Psoas muscle (tissue), 8 donors: ENCODE data around the gene VWA8. TPM values are rescaled to one million over a fixed set of nuclear protein-coding genes. Genes with fewer than 3 reads are reported as not detected.

Experiments used
- ATAC-seq, 4 donors: fragments of 200-7000 bp; cut with Tn5 transposase; one replicate each; pipeline ENCODE4 v1.9.1; 2020; ENCODE audit warnings: moderate library complexity in 3 of 4, mild to moderate bottlenecking in 2 of 4
- DNase-seq, 2 donors: peaks; one replicate each; pipeline ENCODE4 v3.0.0-alpha.2; 2020
- H3K27ac ChIP-seq: fragments of 200-600 bp; one replicate; pipeline ENCODE4 v1.8.0; 2022
- H3K27me3 ChIP-seq, 3 donors: fragments of 200-600 bp in 1 of 3; one replicate each; pipeline versions ENCODE4 v1.6.1 to v1.8.0; 2013 to 2022; ENCODE audit warnings: low read length in 2 of 3, mild to moderate bottlenecking in 2 of 3, moderate library complexity in 1 of 3; ENCODE audit not compliant: insufficient read depth in 3 of 3
- H3K36me3 ChIP-seq, 2 donors: fragments of 200-600 bp in 1 of 2; one replicate each; pipeline versions ENCODE4 v1.6.1 to v1.8.0; 2013 to 2022; ENCODE audit warnings: low read depth in 1 of 2, mild to moderate bottlenecking in 1 of 2, moderate library complexity in 1 of 2; ENCODE audit not compliant: insufficient read depth in 1 of 2
- H3K4me1 ChIP-seq: fragments of 200-600 bp; one replicate; pipeline ENCODE4 v1.8.0; 2022
- H3K4me3 ChIP-seq: fragments of 200-600 bp; one replicate; pipeline ENCODE4 v1.8.0; 2022; ENCODE audit warnings: mild to moderate bottlenecking
- H3K9me3 ChIP-seq: fragments of 200-600 bp; one replicate; pipeline ENCODE4 v1.8.0; 2022
- whole genome bisulfite sequencing, 3 donors: extraction: QIAGEN DNeasy Blood & Tissue Kit; methylation state at CpG; one replicate each; pipeline versions ENCODE4 v1.1.6 to v1.1.7; 2013; 5-methylcytosine and 5-hydroxymethylcytosine counted together
- intact Hi-C, 2 donors: fragments of 100-400 bp; cut with DNase I; formaldehyde crosslinking; loops; one replicate each; pipeline versions ENCODE4 v1.11.0 to v1.14.2; 2022
- polyA plus RNA-seq, 3 donors: library from polyadenylated mRNA; stranded (reverse); fragments of 200-250 nt; gene quantifications; one replicate each; pipeline ENCODE4 v1.2.3, GENCODE V29; 2013
- total RNA-seq, 4 donors: library from RNA; stranded (reverse); fragmentation: NEBNext Ultra II Directional in 2 of 4; extraction: Animal tissue kit (Norgen Biotek cat#: 25700) in 2 of 4; gene quantifications; one replicate each; pipeline versions ENCODE4 v1.2.1 to v1.2.4, GENCODE V29; 2021 to 2023
- TF ChIP-seq, protein P1 (sequence below): fragments of 200-600 bp; IDR thresholded peaks from one replicate; pipeline ENCODE4 v1.8.0; 2022; ENCODE audit warnings: antibody characterized with exemption
- donor health status: healthy with polysubstance abuse.
- donor health status: DM: no; HTN: no; CAD: no; lungs with moderate emphysema.
- donor health status: Bipolar disorder and iron deficiency.
- donor health status: healthy.
- donor health status: DM: yes; HTN: yes; CAD: no.
- donor health status: DM: no; HTN: no; CAD: no.
- donor health status: DM: no; HTN: no; CAD: no.
- donor health status: DM: yes; HTN: yes; CAD: no.

VWA8 gene
- total and polyA plus RNA-seq, 7 donors = 8.6 to 50.5 (median 30.1) TPM

GRCh38 chr13:41854758-41855157 lies 106.2 kb downstream of the VWA8 start:
- TF ChIP-seq, protein P1, sequence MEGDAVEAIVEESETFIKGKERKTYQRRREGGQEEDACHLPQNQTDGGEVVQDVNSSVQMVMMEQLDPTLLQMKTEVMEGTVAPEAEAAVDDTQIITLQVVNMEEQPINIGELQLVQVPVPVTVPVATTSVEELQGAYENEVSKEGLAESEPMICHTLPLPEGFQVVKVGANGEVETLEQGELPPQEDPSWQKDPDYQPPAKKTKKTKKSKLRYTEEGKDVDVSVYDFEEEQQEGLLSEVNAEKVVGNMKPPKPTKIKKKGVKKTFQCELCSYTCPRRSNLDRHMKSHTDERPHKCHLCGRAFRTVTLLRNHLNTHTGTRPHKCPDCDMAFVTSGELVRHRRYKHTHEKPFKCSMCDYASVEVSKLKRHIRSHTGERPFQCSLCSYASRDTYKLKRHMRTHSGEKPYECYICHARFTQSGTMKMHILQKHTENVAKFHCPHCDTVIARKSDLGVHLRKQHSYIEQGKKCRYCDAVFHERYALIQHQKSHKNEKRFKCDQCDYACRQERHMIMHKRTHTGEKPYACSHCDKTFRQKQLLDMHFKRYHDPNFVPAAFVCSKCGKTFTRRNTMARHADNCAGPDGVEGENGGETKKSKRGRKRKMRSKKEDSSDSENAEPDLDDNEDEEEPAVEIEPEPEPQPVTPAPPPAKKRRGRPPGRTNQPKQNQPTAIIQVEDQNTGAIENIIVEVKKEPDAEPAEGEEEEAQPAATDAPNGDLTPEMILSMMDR = no peak
- H3K36me3 ChIP-seq = peaks cover 3 to 15% of the 10 kb centered on the region in 2 donors
- no peaks in the 10 kb centered on the region for H3K4me1 ChIP-seq
- ATAC-seq (no peak), DNase-seq (no peak)
- H3K9me3 ChIP-seq = no peaks in the 10 kb centered on the region
- intact Hi-C loops = no loop called here
- H3K27me3 ChIP-seq = no peaks in the 10 kb centered on the region
- no peak overlapping the region for H3K27ac ChIP-seq
- 82 to 97% (median 88%) methylated on average over 1 of the region's 1 CpG for WGBS, 3 donors
- H3K4me3 ChIP-seq = no peak overlapping the region

DNA sequence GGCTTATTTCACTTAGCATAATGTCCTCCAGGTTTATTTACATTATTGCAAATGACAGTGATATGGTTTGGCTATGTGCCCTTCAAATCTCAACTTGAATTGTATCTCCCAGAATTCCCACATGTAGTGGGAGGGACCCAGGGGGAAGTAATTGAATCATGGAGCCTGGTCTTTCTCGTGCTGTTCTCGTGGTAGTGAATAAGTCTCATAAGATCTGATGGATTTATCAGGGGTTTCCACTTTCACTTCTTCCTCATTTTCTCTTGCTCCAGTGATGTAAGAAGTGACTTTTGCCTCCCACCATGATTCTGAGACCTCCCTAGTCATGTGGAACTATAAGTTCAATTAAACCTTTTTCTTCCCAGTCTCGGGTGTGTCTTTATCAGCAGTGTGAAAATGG lies 109.6 kb downstream of the VWA8 start:
- TF ChIP-seq, protein P1 = no peak

GRCh38 chr13:41848435-41849255 lies 112.3 kb downstream of the VWA8 start:
- intact Hi-C loops = no loop called here
- H3K27me3 ChIP-seq = no peaks in the 10 kb centered on the region
- no peak for ATAC-seq

More for the DNA sequence above, 109.6 kb downstream of the VWA8 start:
- Histone ChIP-seq H3K27me3 (no peaks in the 10 kb centered on the region), H3K4me3 (no peak overlapping the region), H3K36me3 (peaks cover 0 to 4% of the 10 kb centered on the region in 2 donors), H3K27ac (no peak overlapping the region), H3K4me1 (no peaks in the 10 kb centered on the region), H3K9me3 (no peaks in the 10 kb centered on the region)
- intact Hi-C loops = no loop called here
- ATAC-seq (no peak), DNase-seq (no peak)
- 81 to 95% (median 84%) methylated on average over 3 of the region's 3 CpGs for WGBS, 3 donors

DNA sequence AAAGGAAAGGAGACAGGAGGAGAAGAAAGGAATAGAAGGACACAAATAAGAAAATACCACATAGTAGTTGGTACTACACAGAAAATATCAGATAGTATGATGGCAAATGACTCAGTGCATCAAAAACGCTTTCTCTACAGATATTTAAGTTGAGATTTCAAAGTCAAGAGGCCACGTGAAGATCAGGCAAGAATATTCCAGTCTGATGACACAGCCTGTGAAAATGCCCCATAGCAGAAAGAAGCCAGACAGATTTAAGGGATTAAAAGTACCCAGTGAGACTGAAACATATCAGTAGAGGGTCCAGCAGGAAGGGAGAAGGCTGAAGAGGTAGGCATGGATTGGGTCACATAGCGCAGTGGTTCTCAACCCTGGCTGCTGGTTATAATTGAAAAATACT lies 113.7 kb downstream of the VWA8 start:
- intact Hi-C loops = no loop called here
- Histone ChIP-seq H3K36me3 (no peaks in the 10 kb centered on the region), H3K4me3 (no peak overlapping the region), H3K27ac (no peak overlapping the region), H3K4me1 (no peaks in the 10 kb centered on the region), H3K27me3 (no peaks in the 10 kb centered on the region), H3K9me3 (no peaks in the 10 kb centered on the region)
- no peak for DNase-seq
- WGBS, 3 donors = 82 to 91% (median 88%) methylated on average over 3 of the region's 3 CpGs
- ATAC-seq = no peak
- TF ChIP-seq, protein P1 = no peak

More at GRCh38 chr13:41848435-41849255, 112.3 kb downstream of the VWA8 start:
- Histone ChIP-seq H3K36me3 (peaks cover 0 to 3% of the 10 kb centered on the region in 2 donors), H3K27ac (no peak overlapping the region), H3K9me3 (no peaks in the 10 kb centered on the region), H3K4me3 (no peak overlapping the region), H3K4me1 (no peaks in the 10 kb centered on the region)
- TF ChIP-seq, protein P1 = no peak
- DNase-seq = no peak
- 79 to 85% (median 83%) methylated on average over 2 of the region's 2 CpGs for WGBS, 3 donors
